Esophagus squamous epithelium (tissue), 5 donors: ENCODE measurements around the gene OMA1. TPM values are rescaled to one million over a fixed set of nuclear protein-coding genes. Genes with fewer than 3 reads are reported as not detected.

Experiments
- DNase-seq: peaks from one replicate; lab custom pipeline; 2025; lab: John Stamatoyannopoulos, UW
- H3K27ac ChIP-seq, 4 donors: fragments of 200-600 bp; sonication (generic); one replicate each; pipeline ENCODE4 v1.5.1; 2016 to 2019; ENCODE audit warnings: mild to moderate bottlenecking in 1 of 4
- H3K27me3 ChIP-seq, 4 donors: fragments of 200-600 bp; sonication (generic); 1 replicate in 3 of 4; 2 replicates in 1 of 4; pipeline versions ENCODE4 v1.5.1 to v1.6.0; 2017 to 2021; ENCODE audit warnings: antibody characterized with exemption in 1 of 4
- H3K36me3 ChIP-seq, 3 donors: fragments of 200-600 bp; sonication (generic); one replicate each; pipeline ENCODE4 v1.5.1; 2016 to 2019
- H3K4me1 ChIP-seq, 3 donors: fragments of 200-600 bp; sonication (generic); one replicate each; pipeline ENCODE4 v1.5.1; 2017 to 2019
- H3K4me3 ChIP-seq, 4 donors: fragments of 200-600 bp; sonication (generic); 1 replicate in 3 of 4; 2 replicates in 1 of 4; pipeline ENCODE4 v1.5.1; 2016 to 2019; ENCODE audit warnings: mild to moderate bottlenecking in 2 of 4, moderate library complexity in 1 of 4
- H3K9me3 ChIP-seq, 3 donors: fragments of 200-600 bp; sonication (generic); one replicate each; pipeline ENCODE4 v1.5.1; 2016 to 2019
- CTCF ChIP-seq, 6 experiments: fragments of 450-650 bp in 4 of 6; fragments of 200-600 bp in 2 of 6; sonication (generic) in 2 of 6; IDR thresholded peaks; one replicate each; pipeline ENCODE4 v1.5.1; 2016 to 2019; ENCODE audit warnings: antibody characterized with exemption in 6 of 6, mild to moderate bottlenecking in 4 of 6, moderate library complexity in 4 of 6
- POLR2A ChIP-seq, 4 donors: fragments of 450-650 bp; IDR thresholded peaks; one replicate each; pipeline ENCODE4 v1.6.1; 2017; ENCODE audit warnings: antibody characterized with exemption in 4 of 4, mild to moderate bottlenecking in 4 of 4, moderate library complexity in 3 of 4
- WGBS, 2 donors: methylation state at CpG; one replicate each; pipeline ENCODE4 v1.1.5; 2018; 5-methylcytosine and 5-hydroxymethylcytosine counted together
- intact Hi-C: fragments of 100-400 bp; cut with DNase I; formaldehyde crosslinking; loops from one replicate; pipeline ENCODE4 v1.15.0; 2022
- total RNA-seq, 4 donors: library from RNA; depleted of rRNA; stranded (reverse); fragments of >200 nt; gene quantifications; one replicate each; pipeline ENCODE4 v1.1.0, GENCODE V29; 2016
- donor health status: DM: yes; HTN: yes; CAD: no.

Gene OMA1
- total RNA-seq, 4 donors from 2014 or later: 24.1 to 41.4 (median 30.5) TPM

DNA sequence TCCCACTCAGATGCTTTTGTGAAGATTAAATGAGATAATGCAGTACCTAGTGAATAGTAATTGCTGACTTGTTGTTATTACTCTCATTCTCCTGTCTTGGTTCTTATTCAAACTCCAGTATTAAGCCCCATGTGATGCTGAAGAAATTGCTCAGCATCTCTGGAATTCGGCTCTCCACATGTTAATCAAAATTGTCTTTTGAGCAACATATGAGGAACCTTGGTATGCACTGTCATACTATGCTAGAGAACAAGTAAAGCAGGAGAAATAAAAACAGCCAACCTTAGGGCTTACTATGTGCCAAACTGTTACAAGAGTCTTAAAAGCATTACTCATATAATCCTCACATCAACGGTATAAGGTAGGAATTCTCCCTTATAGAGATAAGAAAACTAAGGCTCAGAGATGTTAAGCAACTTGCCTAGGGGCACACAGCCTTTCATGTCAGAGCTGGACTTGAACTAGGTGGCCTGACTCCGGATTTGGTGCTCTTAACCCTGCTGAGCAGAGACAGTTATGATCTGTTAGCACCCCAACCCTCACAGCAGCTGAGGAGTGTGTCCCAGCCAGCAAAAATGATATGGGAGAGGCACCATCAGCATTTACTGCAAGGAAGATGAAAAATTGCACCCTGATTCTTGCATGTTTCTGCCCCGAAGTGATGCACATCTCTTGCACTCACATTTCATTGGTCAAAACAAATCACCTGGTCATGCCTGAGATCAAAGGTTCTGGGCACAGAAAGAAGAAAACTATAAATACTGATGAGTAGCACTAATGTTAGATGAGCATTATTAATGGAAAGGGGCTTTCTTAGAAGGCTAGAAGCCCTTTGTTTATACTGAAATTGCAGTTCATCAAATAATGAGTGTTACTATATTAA, 102.3 kb downstream of the OMA1 start:
- no peak for TF ChIP-seq CTCF (IDR thresholded peaks at IDR 0.05)
- TF ChIP-seq POLR2A (IDR thresholded peaks at IDR 0.05): no peak
- Histone ChIP-seq H3K27ac (no peak overlapping the region), H3K27me3 (no peaks in the 10 kb centered on the region), H3K36me3 (no peaks in the 10 kb centered on the region), H3K9me3 (no peaks in the 10 kb centered on the region), H3K4me1 (peaks cover 0 to 19% (median 0%) of the 10 kb centered on the region in 3 donors), H3K4me3 (no peak overlapping the region)
- 62 to 71% methylated on average over 4 of the region's 4 CpGs for WGBS, 2 donors
- DNase-seq: no peak
- intact Hi-C loops: no loop called here

DNA sequence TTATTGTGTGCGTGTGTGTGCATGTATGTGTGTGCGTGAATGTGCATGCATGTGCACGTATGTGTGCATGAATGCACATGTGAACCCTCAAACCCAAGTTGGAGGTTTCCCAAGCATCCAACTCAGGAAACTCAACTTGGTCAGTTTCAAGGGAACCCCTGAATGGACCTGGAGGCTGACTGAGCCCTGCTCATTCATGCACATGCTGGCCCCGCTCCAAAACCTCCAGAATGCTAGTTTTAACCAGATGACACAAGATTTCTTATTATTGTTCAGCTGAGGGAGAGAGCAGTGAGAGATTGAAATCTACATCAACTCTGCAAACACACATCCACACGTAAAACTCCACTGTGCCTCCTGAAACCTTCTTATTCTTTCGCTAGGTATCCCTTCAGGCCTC, 104.4 kb downstream of the OMA1 start:
- peaks cover 0 to 10% (median 0%) of the 10 kb centered on the region in 3 donors for H3K4me1 ChIP-seq
- TF ChIP-seq POLR2A (IDR thresholded peaks at IDR 0.05) (no peak), CTCF (IDR thresholded peaks at IDR 0.05) (no peak)
- H3K27ac ChIP-seq: no peak overlapping the region
- H3K4me3 ChIP-seq: no peak overlapping the region
- no peaks in the 10 kb centered on the region for H3K27me3 ChIP-seq
- intact Hi-C loops: no loop called here
- 81 to 83% methylated on average over 6 of the region's 6 CpGs for WGBS, 2 donors
- H3K36me3 ChIP-seq: no peaks in the 10 kb centered on the region
- no peaks in the 10 kb centered on the region for H3K9me3 ChIP-seq
- DNase-seq: no peak

GRCh38 chr1:58441699-58442098, 104.8 kb downstream of the OMA1 start:
- Histone ChIP-seq H3K4me1 (peaks cover 0 to 5% (median 0%) of the 10 kb centered on the region in 3 donors), H3K9me3 (no peaks in the 10 kb centered on the region), H3K27me3 (no peaks in the 10 kb centered on the region), H3K4me3 (no peak overlapping the region), H3K27ac (no peak overlapping the region), H3K36me3 (no peaks in the 10 kb centered on the region)
- 70 to 84% methylated on average over 8 to 10 of the region's 10 CpGs for WGBS, 2 donors
- no peak for TF ChIP-seq CTCF (IDR thresholded peaks at IDR 0.05)
- DNase-seq: no peak
- intact Hi-C loops: no loop called here

DNA sequence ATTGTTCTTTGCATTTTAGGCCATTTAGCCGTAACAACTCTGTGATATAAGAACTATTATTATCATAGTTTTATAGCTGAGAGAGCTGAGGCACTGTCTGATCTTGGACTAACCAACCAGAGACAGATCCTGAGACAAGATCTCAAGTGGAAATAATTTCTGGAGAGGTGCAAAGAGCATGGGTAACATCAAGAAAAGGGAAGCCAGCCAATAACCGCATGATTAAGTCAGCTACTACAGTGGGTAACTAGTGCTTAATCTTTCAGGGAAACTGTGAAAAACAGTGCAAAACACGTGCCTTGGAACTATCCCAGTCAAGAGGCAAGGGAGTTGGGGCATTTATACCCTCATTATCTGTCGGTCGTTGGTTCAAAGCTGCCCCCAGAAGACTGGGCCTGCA, 105.8 kb downstream of the OMA1 start:
- Histone ChIP-seq H3K27me3 (no peaks in the 10 kb centered on the region), H3K27ac (no peak overlapping the region), H3K4me3 (no peak overlapping the region), H3K9me3 (no peaks in the 10 kb centered on the region), H3K4me1 (no peaks in the 10 kb centered on the region), H3K36me3 (no peaks in the 10 kb centered on the region)
- WGBS, 2 donors: 70 to 83% methylated on average over 5 of the region's 5 CpGs
- DNase-seq: no peak
- intact Hi-C loops: no loop called here
- TF ChIP-seq POLR2A (IDR thresholded peaks at IDR 0.05): no peak
- no peak for TF ChIP-seq CTCF (IDR thresholded peaks at IDR 0.05)

DNA sequence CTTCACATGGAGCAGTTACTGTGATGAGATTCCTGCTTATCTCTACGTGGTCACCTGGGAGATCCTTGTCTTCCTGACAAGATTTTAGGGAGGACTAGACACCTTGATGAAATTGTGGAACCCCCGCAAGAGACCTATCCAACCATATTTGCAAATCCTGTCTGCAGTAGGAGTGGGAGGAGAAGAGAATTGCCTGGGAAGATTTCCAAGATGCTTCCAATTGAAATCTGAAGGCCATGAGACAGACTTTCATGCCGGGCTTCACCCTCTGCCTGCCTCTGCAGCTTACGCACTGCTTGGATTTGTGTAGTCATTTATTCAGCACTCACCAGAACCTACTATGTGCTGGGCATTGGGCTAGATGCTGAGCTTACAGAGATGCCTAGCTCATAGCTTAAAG, 106.6 kb downstream of the OMA1 start:
- no peaks in the 10 kb centered on the region for H3K36me3 ChIP-seq
- TF ChIP-seq POLR2A (IDR thresholded peaks at IDR 0.05) (no peak), CTCF (IDR thresholded peaks at IDR 0.05) (no peak)
- 69 to 81% methylated on average over 3 to 4 of the region's 4 CpGs for WGBS, 2 donors
- H3K27me3 ChIP-seq: no peaks in the 10 kb centered on the region
- no peak overlapping the region for H3K27ac ChIP-seq
- intact Hi-C loops: no loop called here
- no peak overlapping the region for H3K4me3 ChIP-seq
- H3K4me1 ChIP-seq: no peaks in the 10 kb centered on the region
- H3K9me3 ChIP-seq: no peaks in the 10 kb centered on the region
- DNase-seq: no peak
